HFFc6 (cell line): Measurements from ENCODE around the gene MEGF10. TPM values are rescaled to one million over a fixed set of nuclear protein-coding genes. Genes with fewer than 3 reads are reported as not detected.

Experiments
- DNase-seq: peaks from one replicate; pipeline ENCODE4 v3.0.0-alpha.2; 2018
- H3K27ac Mint-ChIP-seq: 2 replicates; pipeline ENCODE4 v1.8.0; 2020; ENCODE audit warnings: mild to moderate bottlenecking, mixed read lengths
- H3K27me3 Mint-ChIP-seq: 2 replicates; pipeline ENCODE4 v1.8.0; 2021; ENCODE audit warnings: mild to moderate bottlenecking, moderate library complexity, mixed read lengths; ENCODE audit not compliant: insufficient read depth
- H3K36me3 Mint-ChIP-seq: 2 replicates; pipeline ENCODE4 v1.8.0; 2021; ENCODE audit warnings: low read depth, mixed read lengths
- H3K4me1 Mint-ChIP-seq: 2 replicates; pipeline ENCODE4 v1.8.0; 2020; ENCODE audit warnings: low read depth, mixed read lengths
- H3K4me3 Mint-ChIP-seq: 2 replicates; pipeline ENCODE4 v1.8.0; 2020; ENCODE audit warnings: mild to moderate bottlenecking, moderate library complexity, mixed read lengths
- H3K9me3 Mint-ChIP-seq: 2 replicates; pipeline ENCODE4 v1.8.0; 2020; ENCODE audit warnings: mild to moderate bottlenecking, mixed read lengths
- CTCF ChIP-seq: fragments of 200-600 bp; sonication (generic); IDR thresholded peaks from 2 replicates; pipeline ENCODE4 v1.5.0; 2021; ENCODE audit warnings: antibody characterized with exemption, mild to moderate bottlenecking
- total RNA-seq, 6 experiments: library from RNA; stranded (reverse); fragmentation: NEBNext Ultra II Directional; extraction: Animal tissue kit (Norgen Biotek cat#: 25700); gene quantifications; 2 replicates in 1 of 6; 3 replicates in 5 of 6; pipeline ENCODE4 v1.2.3, GENCODE V29; 2021

The MEGF10 gene
- total RNA-seq, 6 experiments from 2014 or later, result not detected

GRCh38 chr5:127297348-127298035 is 6.9 kb downstream of the MEGF10 start:
- peaks cover 9% of the 10 kb centered on the region; the same call in 1 of the 2 replicates for H3K4me1 Mint-ChIP-seq
- H3K27me3 Mint-ChIP-seq, result peaks cover 25% of the 10 kb centered on the region
- H3K9me3 Mint-ChIP-seq, result no peaks in the 10 kb centered on the region
- no peak for TF ChIP-seq CTCF
- no peak overlapping the region for H3K27ac Mint-ChIP-seq
- no peak overlapping the region for H3K4me3 Mint-ChIP-seq
- DNase-seq, result no peak
- H3K36me3 Mint-ChIP-seq, result no peaks in the 10 kb centered on the region

- Mint-ChIP-seq H3K9me3 (no peaks in the 10 kb centered on the region), H3K4me3 (no peak overlapping the region), H3K36me3 (no peaks in the 10 kb centered on the region), H3K4me1 (peaks cover 9% of the 10 kb centered on the region; the same call in 1 of the 2 replicates), H3K27ac (no peak overlapping the region), H3K27me3 (peaks cover 25% of the 10 kb centered on the region)
- DNase-seq, result no peak
- TF ChIP-seq CTCF, result no peak
Measured at GRCh38 chr5:127298036-127298429, 7.4 kb downstream of the MEGF10 start.

GRCh38 chr5:127298656-127299055 is 8.1 kb downstream of the MEGF10 start:
- Mint-ChIP-seq H3K27ac (no peak overlapping the region), H3K4me1 (peaks cover 9% of the 10 kb centered on the region; the same call in 1 of the 2 replicates), H3K27me3 (peaks cover 20% of the 10 kb centered on the region), H3K36me3 (no peaks in the 10 kb centered on the region), H3K9me3 (no peaks in the 10 kb centered on the region), H3K4me3 (no peak overlapping the region)
- no peak for TF ChIP-seq CTCF
- DNase-seq, result no peak

GRCh38 chr5:127299678-127300077 is 9.1 kb downstream of the MEGF10 start:
- Mint-ChIP-seq H3K9me3 (no peaks in the 10 kb centered on the region), H3K4me1 (peaks cover 9% of the 10 kb centered on the region; the same call in 1 of the 2 replicates), H3K36me3 (no peaks in the 10 kb centered on the region), H3K27ac (no peak overlapping the region), H3K4me3 (no peak overlapping the region), H3K27me3 (peaks cover 18% of the 10 kb centered on the region)
- no peak for TF ChIP-seq CTCF
- DNase-seq, result no peak

GRCh38 chr5:127302509-127302908 is 11.9 kb downstream of the MEGF10 start:
- Mint-ChIP-seq H3K36me3 (no peaks in the 10 kb centered on the region), H3K4me1 (no peaks in the 10 kb centered on the region), H3K9me3 (no peaks in the 10 kb centered on the region), H3K4me3 (no peak overlapping the region), H3K27ac (no peak overlapping the region), H3K27me3 (peaks cover 24% of the 10 kb centered on the region)
- no peak for DNase-seq
- no peak for TF ChIP-seq CTCF
